GM21825 (cell line): ENCODE measurements around the gene TWIST2.

Source experiments
- ATAC-seq: cut with Tn5 transposase; IDR thresholded peaks from one replicate; pipeline ENCODE4 v1.9.1; 2021; ENCODE audit warnings: mild to moderate bottlenecking, moderate library complexity; ENCODE audit not compliant: unreplicated experiment

Gene TWIST2

GRCh38 chr2:238847841-238848690 lies at the start of gene TWIST2:
TWIST2 (plus strand) TSS chr2:238848085; CDS start chr2:238848216, 131 bp downstream.
- ATAC-seq, result no peak

GRCh38 chr2:238801791-238802190 lies 46.1 kb upstream of the TWIST2 start:
- no peak for ATAC-seq

GRCh38 chr2:238802957-238803356 lies 44.9 kb upstream of the TWIST2 start:
- no peak for ATAC-seq

- ATAC-seq, result no peak
Measured at GRCh38 chr2:238803996-238804870, 43.7 kb upstream of the TWIST2 start.

GRCh38 chr2:238808761-238809160 lies 39.1 kb upstream of the TWIST2 start:
- no peak for ATAC-seq

GRCh38 chr2:238810321-238810720 lies 37.6 kb upstream of the TWIST2 start:
- no peak for ATAC-seq

GRCh38 chr2:238811293-238811692 lies 36.6 kb upstream of the TWIST2 start:
- no peak for ATAC-seq

GRCh38 chr2:238811759-238812158 lies 36.1 kb upstream of the TWIST2 start:
- no peak for ATAC-seq

GRCh38 chr2:238813109-238813508 lies 34.8 kb upstream of the TWIST2 start:
- no peak for ATAC-seq

- no peak for ATAC-seq
Measured at GRCh38 chr2:238814815-238815214, 33.1 kb upstream of the TWIST2 start.

GRCh38 chr2:238816291-238816690 lies 31.6 kb upstream of the TWIST2 start:
- ATAC-seq, result no peak

GRCh38 chr2:238817382-238817781 lies 30.5 kb upstream of the TWIST2 start:
- ATAC-seq, result no peak

GRCh38 chr2:238817891-238818290 lies 30.0 kb upstream of the TWIST2 start:
- no peak for ATAC-seq

GRCh38 chr2:238818561-238818960 lies 29.3 kb upstream of the TWIST2 start:
- ATAC-seq, result no peak

GRCh38 chr2:238820197-238820596 lies 27.7 kb upstream of the TWIST2 start:
- no peak for ATAC-seq

GRCh38 chr2:238820916-238821315 lies 27.0 kb upstream of the TWIST2 start:
- no peak for ATAC-seq

- ATAC-seq, result no peak
Measured at GRCh38 chr2:238821391-238821790, 26.5 kb upstream of the TWIST2 start.

GRCh38 chr2:238821944-238822670 lies 25.8 kb upstream of the TWIST2 start:
- ATAC-seq, result no peak

- ATAC-seq, result no peak
Measured at GRCh38 chr2:238822955-238823354, 24.9 kb upstream of the TWIST2 start.

- no peak for ATAC-seq
Measured at GRCh38 chr2:238831177-238831576, 16.7 kb upstream of the TWIST2 start.

GRCh38 chr2:238834982-238835381 lies 12.9 kb upstream of the TWIST2 start:
- no peak for ATAC-seq
